GM23248 (cell line): Measurements from ENCODE around the gene SCAP.

Experiments
- EZH2 ChIP-seq: fragments of 200-600 bp; sonication (generic); IDR thresholded peaks from 2 replicates; pipeline ENCODE4 v1.6.1; 2018; ENCODE audit warnings: antibody characterized with exemption, mild to moderate bottlenecking; ENCODE audit not compliant: insufficient read depth, poor library complexity, severe bottlenecking
- EZH2phosphoT487 ChIP-seq: fragments of 200-600 bp; sonication (generic); IDR thresholded peaks from 2 replicates; pipeline ENCODE4 v1.6.1; 2018; ENCODE audit warnings: antibody characterized with exemption, moderate library complexity, mild to moderate bottlenecking, low read depth; ENCODE audit not compliant: insufficient read depth

DNA sequence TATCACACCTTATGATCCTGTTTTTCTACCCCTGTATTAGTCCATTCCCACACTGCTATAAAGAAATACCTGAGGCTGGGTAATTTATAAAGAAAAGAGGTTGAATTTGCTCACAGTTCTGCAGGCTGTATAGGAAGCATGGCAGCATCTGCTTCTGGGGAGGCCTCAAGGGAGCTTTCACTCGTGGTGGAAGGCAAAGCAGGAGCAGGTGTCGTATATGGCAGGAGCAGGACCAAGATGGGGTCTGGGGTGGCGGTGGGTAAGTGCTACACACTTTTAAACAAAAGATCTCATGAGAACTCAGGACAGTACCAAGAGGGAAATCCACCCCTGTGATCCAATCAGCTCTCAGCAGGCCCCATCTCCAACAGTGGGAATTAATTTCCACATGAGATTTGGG, 15.4 kb upstream of the SCAP start:
- TF ChIP-seq EZH2 (no peak), EZH2phosphoT487 (no peak)
